A204.1 (cell line): ENCODE measurements around the gene TRIM29.

Experiments
- FAIRE-seq: peaks from 2 replicates; lab custom pipeline; 2012; peaks lifted over from hg19 to GRCh38; lab: Jason Lieb, UNC

The TRIM29 gene

GRCh38 chr11:120139316-120140069, 1.6 kb upstream of the TRIM29 start:
- no peak for FAIRE-seq

- no peak for FAIRE-seq
Observed at GRCh38 chr11:120137187-120137610, 714 bp downstream of the TRIM29 start.

- FAIRE-seq, result no peak
Observed at GRCh38 chr11:120136356-120136755, 1.6 kb downstream of the TRIM29 start.

GRCh38 chr11:120135838-120136237, 2.1 kb downstream of the TRIM29 start:
- FAIRE-seq, result no peak

- FAIRE-seq, result no peak
Observed at GRCh38 chr11:120134931-120135228, 3.0 kb downstream of the TRIM29 start.

- FAIRE-seq, result no peak
Observed at GRCh38 chr11:120134106-120134930, 3.6 kb downstream of the TRIM29 start.

- FAIRE-seq, result no peak
Observed at GRCh38 chr11:120133216-120134105, 4.5 kb downstream of the TRIM29 start.

- no peak for FAIRE-seq
Observed at GRCh38 chr11:120132645-120133185, 5.2 kb downstream of the TRIM29 start.

GRCh38 chr11:120131941-120132644, 5.8 kb downstream of the TRIM29 start:
- no peak for FAIRE-seq

- FAIRE-seq, result no peak
Observed at GRCh38 chr11:120130991-120131760, 6.7 kb downstream of the TRIM29 start.

GRCh38 chr11:120130176-120130980, 7.5 kb downstream of the TRIM29 start:
- no peak for FAIRE-seq

GRCh38 chr11:120129570-120129969, 8.3 kb downstream of the TRIM29 start:
- FAIRE-seq, result no peak

GRCh38 chr11:120128392-120129119, 9.4 kb downstream of the TRIM29 start:
- FAIRE-seq, result no peak

GRCh38 chr11:120127236-120127635, 10.7 kb downstream of the TRIM29 start:
- FAIRE-seq, result no peak

GRCh38 chr11:120126620-120127019, 11.3 kb downstream of the TRIM29 start:
- FAIRE-seq, result no peak

GRCh38 chr11:120125509-120125908, 12.4 kb downstream of the TRIM29 start:
- FAIRE-seq, result no peak

- no peak for FAIRE-seq
Observed at GRCh38 chr11:120125024-120125423, 12.9 kb downstream of the TRIM29 start.

- FAIRE-seq, result no peak
Observed at GRCh38 chr11:120124355-120124754, 13.6 kb downstream of the TRIM29 start.

GRCh38 chr11:120123946-120124345, 14.0 kb downstream of the TRIM29 start:
- FAIRE-seq, result no peak
